ENCODE data around the gene DGUOK. TPM values are rescaled to one million over a fixed set of nuclear protein-coding genes. Genes with fewer than 3 reads are reported as not detected.

The DGUOK gene
- total RNA-seq, 4 donors from 2014 or later = 24.2 to 44.5 (median 39.7) TPM

- H3K27ac ChIP-seq = no peak overlapping the region
- no peak for DNase-seq
- TF ChIP-seq CTCF (IDR thresholded peaks at IDR 0.05) (no peak), POLR2A (IDR thresholded peaks at IDR 0.05) (no peak)
- H3K9me3 ChIP-seq = no peaks in the 10 kb centered on the region
- H3K4me1 ChIP-seq = no peaks in the 10 kb centered on the region
- H3K36me3 ChIP-seq = no peaks in the 10 kb centered on the region
- no peaks in the 10 kb centered on the region for H3K27me3 ChIP-seq
- H3K4me3 ChIP-seq = no peak overlapping the region
These were observed 15.0 kb upstream of the DGUOK start for GRCh38 chr2:73911548-73912208.

GRCh38 chr2:73913414-73914054 is 13.1 kb upstream of the DGUOK start:
- Histone ChIP-seq H3K4me1 (no peaks in the 10 kb centered on the region), H3K27ac (no peak overlapping the region), H3K27me3 (no peaks in the 10 kb centered on the region), H3K4me3 (no peak overlapping the region), H3K9me3 (no peaks in the 10 kb centered on the region), H3K36me3 (no peaks in the 10 kb centered on the region)
- TF ChIP-seq POLR2A (IDR thresholded peaks at IDR 0.05) (no peak), CTCF (IDR thresholded peaks at IDR 0.05) (no peak)
- DNase-seq = no peak

GRCh38 chr2:73914667-73915066 is 12.0 kb upstream of the DGUOK start:
- Histone ChIP-seq H3K36me3 (no peaks in the 10 kb centered on the region), H3K9me3 (no peaks in the 10 kb centered on the region), H3K27me3 (no peaks in the 10 kb centered on the region), H3K4me1 (no peaks in the 10 kb centered on the region), H3K27ac (no peak overlapping the region), H3K4me3 (no peak overlapping the region)
- TF ChIP-seq CTCF (IDR thresholded peaks at IDR 0.05) (no peak), POLR2A (IDR thresholded peaks at IDR 0.05) (no peak)
- DNase-seq = no peak

- no peaks in the 10 kb centered on the region for H3K27me3 ChIP-seq
- H3K4me1 ChIP-seq = no peaks in the 10 kb centered on the region
- no peaks in the 10 kb centered on the region for H3K36me3 ChIP-seq
- no peak for TF ChIP-seq CTCF (IDR thresholded peaks at IDR 0.05)
- TF ChIP-seq POLR2A (IDR thresholded peaks at IDR 0.05) = no peak
- no peak overlapping the region for H3K4me3 ChIP-seq
- H3K27ac ChIP-seq = no peak overlapping the region
- no peaks in the 10 kb centered on the region for H3K9me3 ChIP-seq
- DNase-seq = no peak
These were observed 11.2 kb upstream of the DGUOK start for GRCh38 chr2:73915437-73915993.

GRCh38 chr2:73916666-73917065 is 10.0 kb upstream of the DGUOK start:
- H3K9me3 ChIP-seq = no peaks in the 10 kb centered on the region
- no peaks in the 10 kb centered on the region for H3K4me1 ChIP-seq
- no peak overlapping the region for H3K4me3 ChIP-seq
- TF ChIP-seq POLR2A (IDR thresholded peaks at IDR 0.05) (no peak), CTCF (IDR thresholded peaks at IDR 0.05) (no peak)
- H3K36me3 ChIP-seq = no peaks in the 10 kb centered on the region
- no peaks in the 10 kb centered on the region for H3K27me3 ChIP-seq
- no peak overlapping the region for H3K27ac ChIP-seq
- no peak for DNase-seq
